Ramos (cell line): ENCODE measurements around the gene ARHGEF19.
"Not testable (repeated sequence)": the region's sequence is repeated elsewhere in the genome, so short reads cannot be mapped to it uniquely, and the experiment has no call there.

ENCODE experiments used
- in situ Hi-C: fragments of 300-500 bp; cut with MboI; formaldehyde crosslinking; loops from one replicate; pipeline ENCODE4 v1.14.3; 2022; ENCODE audit warnings: low sequenced_read_pairs; ENCODE audit not compliant: unreplicated experiment

Gene ARHGEF19

GRCh38 chr1:16171314-16172151 lies 40.9 kb downstream of the ARHGEF19 start:
- in situ Hi-C loops = no loop called here

DNA sequence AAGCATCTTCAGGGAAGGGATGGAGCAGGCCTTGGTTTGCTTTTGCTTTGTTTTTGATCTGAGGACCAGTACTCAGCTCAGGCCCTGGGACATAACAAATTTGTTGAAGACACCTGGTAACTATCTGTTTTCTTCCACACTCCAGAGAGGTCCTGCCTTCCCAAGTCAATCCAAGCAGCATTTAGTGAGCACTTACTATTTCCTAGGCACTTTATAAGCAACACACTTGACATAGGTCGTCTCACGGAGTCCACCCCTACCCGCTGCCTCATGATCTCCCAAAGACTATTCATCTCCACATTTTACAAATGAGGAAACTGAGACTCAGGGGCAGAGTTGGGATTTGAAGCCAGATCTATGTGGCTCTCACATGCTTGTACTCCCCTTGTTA lies 42.2 kb downstream of the ARHGEF19 start:
- in situ Hi-C loops = no loop called here

GRCh38 chr1:16168622-16169360 lies 43.7 kb downstream of the ARHGEF19 start:
- in situ Hi-C loops = no loop called here

GRCh38 chr1:16168144-16168495 lies 44.3 kb downstream of the ARHGEF19 start:
- in situ Hi-C loops = not testable (repeated sequence)

DNA sequence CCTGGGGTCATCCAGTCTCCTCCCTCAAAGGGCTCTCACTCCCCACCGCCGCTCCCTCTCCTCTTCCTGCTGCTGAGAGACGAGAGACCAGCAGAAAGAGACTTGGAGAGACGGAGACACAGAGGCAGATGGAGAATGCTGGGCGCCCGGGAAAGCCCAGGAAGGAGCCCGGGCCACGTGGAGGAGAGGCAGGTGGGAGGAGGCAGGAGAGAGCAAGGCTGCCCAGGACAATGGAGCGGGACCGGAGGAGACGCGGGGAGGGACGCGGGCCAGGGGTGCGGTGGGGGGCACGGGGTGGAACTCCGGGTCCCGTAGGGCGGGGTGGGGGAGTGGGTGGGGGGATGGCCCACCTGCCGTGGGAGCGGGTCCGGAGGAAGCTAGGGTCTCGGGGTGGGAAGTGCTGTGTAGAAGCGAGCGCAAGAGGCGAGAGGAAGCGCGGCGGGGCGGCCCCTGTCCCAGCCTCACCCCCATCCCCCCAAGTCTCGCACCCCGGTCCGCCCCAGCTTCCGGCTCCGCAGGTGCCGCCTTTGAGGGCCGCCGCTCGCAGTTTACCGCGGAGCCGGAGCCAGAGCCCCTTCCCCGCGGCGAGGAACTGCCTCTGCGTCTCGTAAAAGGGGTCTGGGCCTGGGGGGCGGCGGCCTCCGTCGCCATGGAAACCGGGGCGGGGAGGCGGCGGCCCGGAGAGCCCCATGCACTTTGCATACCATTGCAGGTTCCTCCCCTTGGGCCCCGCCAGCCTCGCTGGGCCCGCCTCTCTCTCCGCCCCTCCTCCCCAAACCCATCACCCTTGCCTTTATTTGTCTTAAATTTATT lies 44.9 kb downstream of the ARHGEF19 start:
- in situ Hi-C loops = no loop called here

- in situ Hi-C loops = no loop called here
These were observed 46.3 kb downstream of the ARHGEF19 start for GRCh38 chr1:16166117-16166516.

- in situ Hi-C loops = no loop called here
These were observed 46.9 kb downstream of the ARHGEF19 start for GRCh38 chr1:16165548-16165947.

DNA sequence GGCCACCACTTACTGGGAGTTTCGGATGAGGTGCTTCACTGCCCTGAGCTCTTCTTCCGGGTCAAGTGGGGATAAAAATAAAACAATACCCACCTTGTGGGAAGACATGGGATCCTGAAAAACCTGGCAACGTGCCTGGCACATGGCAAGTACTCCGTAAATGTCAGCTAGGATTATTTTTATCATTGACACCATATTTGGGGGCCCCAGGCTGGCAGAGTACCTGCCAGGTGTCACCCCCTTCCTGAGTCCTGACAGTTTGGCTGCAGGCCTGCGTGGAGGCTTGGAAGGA lies 47.4 kb downstream of the ARHGEF19 start:
- in situ Hi-C loops = no loop called here

GRCh38 chr1:16164213-16165072 lies 48.0 kb downstream of the ARHGEF19 start:
- in situ Hi-C loops = no loop called here

DNA sequence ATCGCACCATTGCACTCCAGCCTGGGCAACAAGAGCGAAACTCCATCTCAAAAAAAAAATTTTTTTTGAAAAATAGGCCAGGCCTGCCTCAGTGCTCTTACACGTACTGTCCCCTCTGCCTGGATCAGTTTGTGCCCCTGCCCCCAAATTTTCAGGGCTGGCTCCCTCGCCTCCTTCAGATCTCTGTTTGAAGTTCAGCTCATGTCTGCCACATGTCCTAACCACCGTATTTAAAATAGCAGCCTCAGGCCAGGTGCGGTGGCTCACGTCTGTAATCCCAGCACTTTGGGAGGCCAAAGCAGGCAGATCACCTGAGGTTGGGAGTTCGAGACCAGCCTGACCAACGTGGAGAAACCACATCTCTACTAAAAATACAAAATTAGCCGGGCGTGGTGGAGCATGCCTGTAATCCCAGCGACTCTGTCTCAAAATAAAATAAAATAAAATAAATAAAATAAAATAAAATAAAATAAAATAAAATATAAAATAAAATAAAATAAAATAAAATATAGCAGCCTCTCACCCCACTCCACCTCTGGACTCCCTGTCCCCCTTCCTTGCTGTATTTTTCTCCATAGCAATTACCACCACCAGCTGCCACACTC lies 48.7 kb downstream of the ARHGEF19 start:
- in situ Hi-C loops = not testable (repeated sequence)

GRCh38 chr1:16162163-16162822 lies 50.2 kb downstream of the ARHGEF19 start:
- in situ Hi-C loops = no loop called here

DNA sequence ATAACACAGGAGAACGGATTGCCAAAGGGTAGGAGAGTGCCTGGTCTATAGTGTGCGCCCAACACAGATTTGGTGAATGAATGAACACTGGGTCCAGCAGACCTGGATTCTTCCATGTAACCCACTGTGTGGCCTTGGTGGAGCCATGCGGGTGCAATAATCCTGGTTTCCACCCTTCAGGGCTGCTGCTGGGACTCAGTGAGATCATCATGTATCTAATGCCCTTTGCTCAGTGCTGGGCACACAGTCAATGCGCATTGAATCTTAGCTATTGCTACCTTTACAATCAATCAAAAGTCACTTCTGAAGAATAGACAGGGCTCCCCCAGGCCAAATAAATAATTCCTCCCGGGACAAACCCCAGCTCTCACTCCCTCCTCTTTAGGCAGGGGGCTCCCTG lies 50.7 kb downstream of the ARHGEF19 start:
- in situ Hi-C loops = no loop called here

GRCh38 chr1:16158993-16159831 lies 53.2 kb downstream of the ARHGEF19 start:
- in situ Hi-C loops = no loop called here

GRCh38 chr1:16158025-16158424 lies 54.4 kb downstream of the ARHGEF19 start:
- in situ Hi-C loops = no loop called here

DNA sequence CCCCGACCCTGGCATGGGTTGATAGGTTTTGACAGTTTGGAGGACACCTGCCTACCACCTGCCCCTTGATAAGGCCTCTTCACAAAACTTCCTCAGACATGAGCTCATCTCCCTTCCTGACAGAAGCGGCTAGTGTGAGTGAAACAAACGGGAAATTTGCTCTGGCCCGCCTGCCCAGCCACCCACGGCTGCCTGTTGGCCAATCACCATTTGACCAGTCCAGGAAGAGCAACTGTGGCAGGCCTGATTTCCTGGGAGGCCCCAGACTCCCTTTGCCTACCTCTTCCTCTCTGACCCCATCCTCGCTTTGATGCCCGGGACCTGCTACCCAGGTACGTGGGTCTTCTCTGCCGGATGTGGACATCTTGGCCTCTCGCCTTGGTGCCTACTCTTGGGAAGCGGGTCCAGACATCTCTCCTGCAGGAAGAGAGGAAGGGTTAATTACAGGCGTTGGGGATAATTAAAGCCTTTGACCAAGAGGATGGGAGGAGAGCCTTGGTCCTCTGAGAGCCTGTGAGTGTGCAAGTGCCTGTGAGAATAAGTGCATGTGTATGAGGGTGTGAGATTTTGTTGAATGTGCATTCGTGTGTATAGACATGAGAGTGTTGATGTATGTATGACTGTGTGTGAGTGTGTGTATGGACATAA lies 55.5 kb downstream of the ARHGEF19 start:
- in situ Hi-C loops = no loop called here

DNA sequence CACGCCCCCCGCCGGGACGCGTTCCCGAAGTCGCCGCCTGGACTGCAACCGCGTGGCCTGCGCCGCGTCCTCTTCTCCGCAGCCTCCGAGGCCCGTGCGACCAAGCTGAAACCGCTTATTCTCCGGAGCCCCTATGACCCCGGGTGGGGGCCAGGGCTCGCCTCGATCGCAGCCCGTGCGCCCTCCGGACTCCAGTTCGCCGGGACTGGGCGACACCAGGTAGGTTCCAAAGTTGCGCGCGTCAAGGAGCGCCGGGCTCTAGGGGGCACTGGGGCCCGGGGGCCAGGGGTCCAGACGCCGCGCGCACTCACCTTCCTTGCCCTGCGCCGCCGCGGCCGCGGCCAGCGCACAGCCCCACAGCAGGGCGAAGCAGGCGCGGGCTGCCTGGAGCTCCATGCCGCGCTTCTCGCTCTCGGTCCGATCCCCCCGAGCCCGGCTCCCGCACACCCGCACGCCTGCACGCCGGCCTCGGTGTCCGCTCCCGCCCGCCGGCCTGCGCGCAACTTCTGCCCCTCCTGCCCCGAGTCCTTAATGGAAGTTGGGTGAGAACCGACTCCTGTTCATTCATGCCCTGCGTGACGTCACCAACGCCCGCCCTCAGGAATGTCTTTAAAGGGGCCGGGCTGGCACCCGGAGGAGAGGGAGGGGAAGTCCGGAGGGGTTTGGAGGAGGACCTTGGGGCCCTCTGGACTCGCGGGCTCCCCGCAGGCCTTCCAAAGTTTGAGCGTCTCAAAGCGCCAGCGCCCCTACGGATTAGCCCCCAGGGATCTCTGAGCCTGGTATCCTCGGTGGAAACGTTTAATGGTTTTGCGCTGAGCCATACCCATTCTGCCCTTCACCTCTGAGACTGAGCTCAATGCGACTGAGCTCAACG lies 56.7 kb downstream of the ARHGEF19 start, which contains the start of gene EPHA2:
TSS of gene EPHA2 (minus strand) at position 533 of the 874 bp plus-strand sequence. CDS start at position 396, 137 bp downstream.
- in situ Hi-C loops = no loop called here
